DOHH2 (cell line): ENCODE measurements around the gene DIPK1A.

ENCODE experiments used
- H3F3A ChIP-seq: fragments of 200-600 bp; sonication (generic), shearing (Covaris generic); 2 replicates; pipeline ENCODE4 v1.6.0; 2016; ENCODE audit warnings: antibody characterized with exemption, mild to moderate bottlenecking; ENCODE audit not compliant: control insufficient read depth, insufficient read depth
- H3K27ac ChIP-seq: fragments of 200-600 bp; sonication (generic); 2 replicates; pipeline ENCODE4 v1.5.1; 2014; ENCODE audit warnings: low read depth, mild to moderate bottlenecking, low read length, moderate library complexity
- H3K27me3 ChIP-seq: fragments of 200-600 bp; sonication (generic); 2 replicates; pipeline ENCODE4 v1.6.1; 2014; ENCODE audit warnings: mild to moderate bottlenecking, low read length, mixed read lengths; ENCODE audit not compliant: control insufficient read depth
- H3K36me3 ChIP-seq: fragments of 200-600 bp; sonication (generic); 2 replicates; pipeline ENCODE4 v1.6.1; 2014; ENCODE audit warnings: mild to moderate bottlenecking, low read length, moderate library complexity, mixed read lengths; ENCODE audit not compliant: control insufficient read depth
- H3K4me1 ChIP-seq: fragments of 200-600 bp; sonication (generic); 2 replicates; pipeline ENCODE4 v1.6.1; 2014; ENCODE audit warnings: mild to moderate bottlenecking, low read length, mixed read lengths; ENCODE audit not compliant: control insufficient read depth
- H3K4me2 ChIP-seq: fragments of 200-600 bp; sonication (generic); 2 replicates; pipeline ENCODE4 v1.6.0; 2014; ENCODE audit warnings: mild to moderate bottlenecking, low read length, moderate library complexity
- H3K4me3 ChIP-seq: fragments of 200-600 bp; sonication (generic); 2 replicates; pipeline ENCODE4 v1.5.1; 2014; ENCODE audit warnings: mild to moderate bottlenecking, low read length, mixed read lengths
- H3K79me2 ChIP-seq: fragments of 200-600 bp; sonication (generic); 2 replicates; pipeline ENCODE4 v1.6.1; 2014; ENCODE audit warnings: mild to moderate bottlenecking, low read length, mixed read lengths; ENCODE audit not compliant: control insufficient read depth
- H3K9me2 ChIP-seq: fragments of 200-600 bp; sonication (generic); replicated peaks from 2 replicates; pipeline ENCODE4 v1.6.1; 2014; ENCODE audit warnings: mild to moderate bottlenecking, low read length, mixed read lengths; ENCODE audit not compliant: control insufficient read depth
- H3K9me3 ChIP-seq: fragments of 200-600 bp; sonication (generic); 2 replicates; pipeline ENCODE4 v1.6.1; 2014; ENCODE audit warnings: antibody characterized with exemption, low read length, mixed read lengths; ENCODE audit not compliant: control insufficient read depth, insufficient read depth
- H4K20me1 ChIP-seq: fragments of 200-600 bp; sonication (generic); 2 replicates; pipeline ENCODE4 v1.6.0; 2014; ENCODE audit warnings: low read depth, mild to moderate bottlenecking, antibody characterized with exemption, low read length, moderate library complexity; ENCODE audit not compliant: control insufficient read depth, insufficient read depth
- CTCF ChIP-seq: fragments of 200-600 bp; sonication (generic); IDR thresholded peaks from one replicate; pipeline ENCODE4 v1.5.1; 2014; ENCODE audit warnings: antibody characterized with exemption, mild to moderate bottlenecking, low read depth, low read length; ENCODE audit not compliant: poor library complexity, severe bottlenecking
- EZH2phosphoT487 ChIP-seq: fragments of 200-600 bp; sonication (generic); IDR thresholded peaks from 2 replicates; pipeline ENCODE4 v1.6.1; 2017; ENCODE audit warnings: borderline replicate concordance, mild to moderate bottlenecking, antibody characterized with exemption, low read length, moderate library complexity, mixed read lengths

DIPK1A gene

DNA sequence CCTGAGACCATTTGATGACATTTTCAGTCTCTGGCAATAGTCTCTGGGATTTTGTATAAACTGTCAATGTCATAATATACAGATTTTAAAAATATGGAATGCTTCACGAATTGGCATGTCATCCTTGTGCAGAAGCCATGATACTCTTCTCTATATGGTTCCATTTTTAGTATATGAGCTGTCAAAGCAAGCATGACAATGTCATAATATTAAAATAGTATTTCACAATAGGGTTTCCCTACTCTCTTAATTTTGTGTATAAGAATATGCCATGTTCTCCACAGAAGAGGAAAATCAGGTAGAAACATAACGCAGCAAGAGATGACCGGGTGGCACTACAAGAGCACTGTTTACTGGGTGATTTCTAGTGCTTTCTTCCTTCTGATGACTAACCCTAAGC lies 8.3 kb upstream of the DIPK1A start:
- H3K9me2 ChIP-seq = no peaks in the 10 kb centered on the region
- no peaks in the 10 kb centered on the region for H3K9me3 ChIP-seq
- no peaks in the 10 kb centered on the region for H3K27me3 ChIP-seq
- 0 out of 2 replicates have a peak overlapping the region, but pooled peaks have one; percentile 9 for H3K4me3 ChIP-seq
- no peaks in the 10 kb centered on the region for H4K20me1 ChIP-seq
- H3K36me3 ChIP-seq = no peaks in the 10 kb centered on the region
- no peaks in the 10 kb centered on the region for H3K79me2 ChIP-seq
- peaks cover 98% of the 10 kb centered on the region for H3K4me1 ChIP-seq
- TF ChIP-seq EZH2phosphoT487 (no peak), CTCF (no peak)
- peak overlapping the region; percentile 60 for H3K4me2 ChIP-seq
- H3F3A ChIP-seq = peaks cover 40% of the 10 kb centered on the region
- peak overlapping the region; percentile 57 for H3K27ac ChIP-seq

DNA sequence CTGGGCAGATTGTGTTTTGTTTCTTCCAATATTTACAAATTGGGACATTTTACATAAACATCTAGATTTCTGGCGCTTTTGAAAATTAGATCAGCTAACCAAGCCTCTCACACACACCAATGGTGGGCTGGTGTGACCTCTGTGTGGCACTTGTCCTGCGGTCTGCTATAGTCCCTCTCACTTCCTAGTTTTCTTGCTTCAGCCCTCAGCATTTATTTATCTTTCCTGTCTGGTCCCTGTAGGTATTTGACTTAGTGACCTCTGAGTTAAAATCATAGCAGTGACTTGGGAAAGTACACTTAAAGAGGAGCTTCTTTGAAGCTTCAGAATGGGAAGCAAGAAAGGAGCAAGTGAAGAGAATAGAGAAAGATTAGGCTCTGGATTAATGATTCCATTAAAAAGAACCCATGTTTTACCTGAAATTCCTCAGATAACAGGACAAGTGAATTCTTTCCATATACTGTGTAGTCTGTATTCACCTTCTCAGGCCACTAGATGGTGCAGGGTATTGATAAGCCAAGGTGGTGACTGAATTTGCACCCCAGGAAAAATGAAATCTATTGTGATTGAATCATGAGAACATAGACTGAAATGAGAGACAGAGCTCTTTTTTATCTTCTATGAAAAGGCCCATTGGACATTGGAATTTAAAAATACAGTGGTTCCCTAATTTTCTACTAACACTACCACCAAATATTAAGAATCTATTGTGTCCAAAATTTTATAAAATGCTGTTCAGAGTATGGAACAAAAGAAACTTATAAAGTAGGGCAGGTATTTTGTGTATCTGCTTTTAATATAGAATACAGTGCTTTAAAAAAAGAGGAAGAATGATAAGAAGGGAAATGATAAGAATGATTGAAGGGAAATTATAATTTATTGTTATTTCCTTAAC lies 7.1 kb upstream of the DIPK1A start:
- Histone ChIP-seq H3K4me3 (peak overlapping the region; percentile 31), H3K4me2 (peak overlapping the region; percentile 60), H3K27me3 (no peaks in the 10 kb centered on the region), H3K9me3 (no peaks in the 10 kb centered on the region), H3K9me2 (no peaks in the 10 kb centered on the region), H3K4me1 (peaks cover 98% of the 10 kb centered on the region), H4K20me1 (no peaks in the 10 kb centered on the region), H3F3A (peaks cover 32% of the 10 kb centered on the region), H3K36me3 (no peaks in the 10 kb centered on the region), H3K79me2 (no peaks in the 10 kb centered on the region), H3K27ac (peak overlapping the region; percentile 57)
- TF ChIP-seq EZH2phosphoT487 (no peak), CTCF (peak; percentile 78)

DNA sequence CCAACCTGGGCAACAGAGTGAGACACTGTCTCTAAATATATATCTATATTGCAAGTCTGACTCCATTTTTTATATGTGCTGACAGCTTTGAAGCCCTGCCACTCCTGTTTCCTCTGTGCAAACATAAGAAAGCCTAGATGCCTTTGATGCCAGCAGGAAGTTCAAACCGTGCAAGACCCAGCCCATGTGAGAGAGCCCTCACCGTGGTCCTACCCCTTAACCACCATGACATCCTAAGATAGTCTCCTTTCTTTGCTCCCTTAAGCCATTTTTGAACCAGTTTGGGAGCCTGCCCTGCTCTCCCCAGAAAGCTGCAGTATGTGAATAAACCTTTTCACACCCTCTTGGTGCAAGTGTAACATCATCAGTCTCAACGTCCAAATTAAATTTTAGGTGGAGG lies 3.7 kb upstream of the DIPK1A start:
- Histone ChIP-seq H3K27ac (no peak overlapping the region), H3K79me2 (peaks cover 15% of the 10 kb centered on the region), H3K9me2 (no peaks in the 10 kb centered on the region), H4K20me1 (no peaks in the 10 kb centered on the region), H3K4me2 (peak overlapping the region; percentile 71; the same call in 1 of the 2 replicates), H3K9me3 (no peaks in the 10 kb centered on the region), H3K4me3 (no peak overlapping the region), H3K4me1 (peaks cover 73% of the 10 kb centered on the region), H3F3A (peaks cover 28% of the 10 kb centered on the region), H3K27me3 (no peaks in the 10 kb centered on the region), H3K36me3 (peaks cover 9% of the 10 kb centered on the region; the same call in 1 of the 2 replicates)
- TF ChIP-seq EZH2phosphoT487 = no peak
- TF ChIP-seq CTCF = no peak
